NCI-H1436 (cell line): Measurements from ENCODE around the gene SLC9A8.

ENCODE experiments used
- DNase-seq: peaks from one replicate; lab custom pipeline; 2025; lab: John Stamatoyannopoulos, UW

Gene SLC9A8

DNA sequence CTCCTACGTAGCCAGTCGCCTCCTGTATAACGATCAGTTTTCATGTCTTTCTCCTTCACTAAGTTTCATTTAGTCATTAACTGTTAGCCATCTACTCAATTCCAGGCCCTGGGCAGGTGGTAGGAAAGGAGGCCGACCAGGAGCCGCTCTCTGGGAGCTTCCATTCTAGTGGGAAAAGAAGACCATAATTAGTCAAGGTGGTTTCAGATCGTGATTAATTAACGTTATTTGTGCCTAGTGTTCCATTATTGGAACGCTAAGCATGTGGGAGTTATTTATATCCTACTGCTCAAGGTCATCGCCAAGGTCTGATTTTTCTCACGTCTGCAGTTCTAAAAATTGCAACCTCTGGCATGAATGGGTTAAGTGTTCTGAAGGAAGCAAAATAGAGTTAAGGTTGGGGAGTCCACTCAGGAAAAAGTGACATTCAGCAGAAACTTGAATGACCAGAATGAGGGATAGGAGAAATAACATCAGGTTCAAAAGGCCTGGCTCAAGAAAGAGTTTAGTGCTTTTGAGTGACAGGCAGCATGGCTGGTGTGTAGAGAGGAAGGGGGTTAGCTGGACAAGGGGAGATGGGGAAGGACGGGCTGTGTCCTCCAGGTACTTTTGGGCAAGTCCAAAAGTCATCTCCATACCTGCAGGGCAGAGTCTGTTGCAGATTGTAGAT lies 812 bp downstream of the SLC9A8 start:
- no peak for DNase-seq

DNA sequence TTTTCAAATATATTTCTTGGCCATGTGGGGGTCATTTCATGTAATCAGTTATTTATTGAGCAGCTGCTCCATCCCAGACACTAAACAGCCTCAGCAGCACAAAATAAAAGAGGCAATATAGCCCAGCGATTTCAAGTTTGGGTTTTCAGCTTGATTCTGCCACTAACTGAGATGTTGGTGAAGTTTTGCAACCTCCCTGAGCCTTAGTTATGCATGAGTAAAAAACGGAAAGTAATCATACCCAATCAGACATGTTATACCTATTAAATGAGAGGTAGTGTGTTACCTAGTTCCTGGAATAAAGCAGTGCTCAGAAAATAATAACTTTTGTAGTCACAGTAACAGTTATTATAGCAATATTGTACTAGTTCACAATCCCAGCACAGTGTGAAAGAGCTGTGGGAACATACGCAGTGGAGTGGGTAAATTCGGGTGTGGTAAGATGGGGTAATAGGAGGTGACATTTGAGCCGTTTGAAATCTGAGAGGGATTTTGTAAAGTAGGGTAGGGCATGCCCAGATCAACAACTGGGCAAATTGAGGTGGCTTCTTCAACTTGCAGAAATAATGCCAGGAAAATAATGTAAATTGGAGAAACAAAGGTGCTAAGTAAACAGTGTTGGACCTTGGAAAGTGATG lies 1.5 kb downstream of the SLC9A8 start:
- DNase-seq = no peak

DNA sequence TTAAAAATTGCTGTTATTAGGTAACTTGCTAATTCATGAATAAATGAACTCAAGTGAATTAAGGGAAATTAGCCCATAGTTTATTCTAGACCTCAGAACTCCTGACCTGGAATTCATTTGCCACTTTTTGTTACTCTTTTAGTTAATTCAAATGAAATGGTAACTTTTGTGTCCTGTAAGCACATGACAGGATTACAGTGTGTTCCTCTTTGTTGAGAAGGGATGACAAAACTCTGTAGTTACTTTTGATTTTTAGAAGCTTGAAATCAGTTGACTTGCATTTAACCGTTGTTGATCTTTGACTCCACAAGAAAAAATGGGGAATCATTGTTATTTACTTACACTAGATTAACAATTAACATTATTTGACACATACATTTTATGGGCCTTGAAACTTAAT lies 6.2 kb downstream of the SLC9A8 start:
- no peak for DNase-seq

DNA sequence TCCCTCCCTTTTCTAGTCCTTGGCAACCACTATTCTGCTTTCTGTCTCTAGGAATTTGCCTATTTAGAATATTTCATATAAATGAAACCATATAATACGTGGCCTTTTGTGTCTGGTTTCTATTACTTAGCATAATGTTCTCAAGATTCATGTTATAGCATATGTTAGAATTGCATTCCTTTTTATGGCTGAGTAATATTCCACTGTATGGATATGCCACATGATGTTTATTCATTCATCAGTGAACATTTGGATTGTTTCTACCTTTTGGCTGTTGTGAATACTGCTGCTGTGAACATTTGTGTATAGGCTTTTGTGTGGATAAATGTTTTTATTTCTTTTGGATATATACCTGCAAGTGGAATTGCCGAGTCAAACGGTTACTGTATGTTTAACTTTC lies 7.1 kb downstream of the SLC9A8 start:
- DNase-seq = no peak

DNA sequence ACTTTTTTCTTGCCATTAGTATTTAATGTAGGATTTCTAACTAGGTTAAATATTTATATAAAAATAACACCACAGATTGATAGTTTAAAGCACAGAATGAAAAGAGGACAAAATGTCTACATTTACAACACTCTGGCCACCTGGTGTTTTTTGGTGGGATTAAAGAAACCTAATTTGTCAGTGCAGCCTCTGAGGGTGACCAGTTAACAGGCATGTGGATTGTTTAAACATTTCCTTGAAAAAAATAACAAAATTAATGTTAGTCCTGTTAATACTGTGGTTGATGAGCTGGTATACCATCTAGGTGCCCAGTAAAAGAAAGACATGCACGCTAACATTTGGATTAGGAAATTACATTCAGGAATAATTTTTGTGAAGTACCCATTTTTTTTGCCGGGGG lies 8.8 kb downstream of the SLC9A8 start:
- DNase-seq = no peak

DNA sequence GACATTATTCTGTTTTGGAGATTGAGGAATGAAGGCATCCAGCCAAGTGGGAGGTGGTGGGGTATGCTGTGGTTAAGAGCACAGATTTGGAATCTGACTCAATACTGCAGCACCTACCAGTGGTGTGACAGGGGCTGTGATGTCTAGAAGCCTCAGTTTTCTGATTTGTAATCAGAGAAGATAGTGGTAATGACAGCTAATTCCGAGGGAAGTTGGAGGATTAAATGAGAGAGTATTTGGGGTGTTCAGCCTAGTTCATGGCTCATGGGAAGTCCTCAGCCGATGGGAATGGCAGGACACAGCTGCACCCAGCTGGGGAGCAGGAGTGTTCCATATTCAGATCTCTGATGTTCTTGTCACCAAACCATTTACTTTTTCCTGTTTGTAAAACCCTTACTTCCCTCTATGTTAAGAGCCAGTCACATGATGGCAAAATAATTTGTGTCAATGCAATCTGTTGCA lies 9.3 kb downstream of the SLC9A8 start:
- DNase-seq = no peak

DNA sequence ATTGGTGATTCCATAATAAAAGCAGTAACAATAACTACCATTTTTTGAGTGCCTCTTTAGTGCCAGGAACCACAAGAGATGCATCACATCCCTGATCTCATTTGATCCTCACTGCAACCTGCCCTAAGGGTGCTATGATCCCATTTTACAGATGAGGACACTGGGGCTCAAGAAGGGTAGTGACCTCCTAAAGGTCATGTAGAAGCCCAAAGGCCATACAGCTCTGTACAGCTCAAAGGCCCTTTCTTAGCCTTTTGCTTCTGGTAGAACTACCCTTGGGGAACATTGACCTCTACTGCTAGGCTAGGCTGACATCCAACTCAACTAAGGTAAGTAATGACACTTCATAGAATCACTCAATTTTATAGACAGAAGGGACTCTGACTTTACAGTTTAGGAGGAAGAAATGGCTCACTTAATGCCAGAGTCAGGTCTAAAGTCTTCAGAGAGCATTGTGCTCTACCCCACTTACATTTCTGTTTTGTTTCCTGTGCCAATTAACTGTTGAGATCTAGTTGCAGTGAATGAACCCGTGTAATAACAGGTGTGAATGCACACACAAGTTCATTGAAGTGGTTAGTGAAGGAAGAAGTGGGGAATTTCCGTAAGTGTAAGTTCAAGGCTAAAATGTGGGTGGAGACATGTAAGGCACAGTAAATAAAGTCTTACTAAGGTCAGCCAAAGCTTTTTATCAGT lies 10.7 kb downstream of the SLC9A8 start:
- no peak for DNase-seq

DNA sequence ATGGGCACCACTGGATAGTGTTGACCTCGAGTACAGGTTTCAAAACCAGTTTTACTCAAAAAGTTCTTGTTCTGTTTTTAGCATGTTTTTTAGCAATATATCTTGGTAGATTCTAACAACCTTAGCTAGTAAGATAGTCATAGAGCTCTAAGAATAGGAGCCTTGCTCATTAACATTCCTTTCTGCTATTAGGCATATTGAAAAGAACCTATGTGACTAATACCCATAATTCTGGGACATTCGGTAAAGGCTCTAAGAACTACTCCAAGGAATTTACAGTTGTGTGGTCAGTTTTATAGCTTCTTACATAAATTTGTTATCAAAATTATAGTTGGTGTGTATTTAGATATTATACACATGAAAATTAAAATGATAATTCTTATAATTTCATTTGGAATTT lies 11.6 kb downstream of the SLC9A8 start:
- DNase-seq = no peak

DNA sequence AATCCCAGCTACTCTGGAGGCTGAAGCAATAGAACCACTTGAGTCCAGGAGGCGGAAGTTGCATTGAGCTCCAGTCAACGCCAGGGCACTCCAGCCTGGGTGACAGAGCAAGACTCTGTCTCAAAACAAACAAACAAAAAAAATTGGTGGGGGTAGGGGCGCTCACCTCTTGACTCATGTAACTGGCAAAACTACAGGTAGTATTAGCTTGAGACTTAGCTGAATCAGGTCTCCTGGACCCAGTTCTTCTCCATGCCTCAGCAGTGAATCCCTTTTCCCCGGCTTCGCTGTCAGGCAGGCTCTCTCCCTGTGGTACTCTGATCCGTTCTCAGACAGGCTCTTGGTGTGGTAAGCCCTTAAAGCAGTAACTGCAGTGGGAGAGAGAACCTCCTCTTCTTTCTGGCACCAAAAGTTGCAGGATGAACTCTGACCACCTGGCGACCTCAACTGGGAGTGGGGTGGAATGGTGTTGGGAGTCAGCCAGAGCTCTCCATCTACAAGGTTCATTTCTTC lies 12.9 kb downstream of the SLC9A8 start:
- DNase-seq = no peak

DNA sequence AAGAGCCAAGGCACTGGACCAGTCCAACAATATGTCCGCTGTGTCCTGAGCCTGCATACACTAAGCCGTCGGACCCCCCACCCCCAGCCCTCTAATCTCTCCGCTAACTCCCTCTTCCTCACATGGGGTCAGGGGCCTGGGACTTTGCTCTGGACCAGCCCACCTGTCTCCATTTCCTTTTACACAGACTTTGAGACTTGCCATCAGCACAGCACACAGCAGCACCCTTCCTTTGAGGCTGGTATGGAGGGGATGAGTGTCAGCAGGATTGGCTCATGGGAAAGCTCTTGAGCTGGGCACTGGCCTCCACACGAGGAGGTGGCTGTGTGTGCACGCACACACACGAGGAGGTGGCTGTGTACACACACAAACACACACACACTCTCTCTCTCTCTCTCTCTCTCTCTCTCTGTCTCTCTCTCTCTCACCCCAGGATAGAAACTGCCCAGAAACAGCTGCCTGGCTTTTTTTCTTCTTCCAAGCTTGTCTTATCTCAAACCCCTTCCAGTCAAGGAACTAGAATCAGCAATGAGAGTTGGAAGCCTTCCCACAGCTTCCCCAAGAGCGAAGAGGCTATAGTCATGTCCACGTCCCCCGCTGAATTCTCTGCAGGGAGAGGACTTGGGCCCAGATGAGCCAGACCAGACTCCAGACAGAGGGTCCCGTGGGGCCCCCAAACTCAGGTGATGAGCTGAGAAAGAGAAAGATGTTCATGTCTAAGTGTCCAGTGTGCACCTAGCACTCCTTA lies 18.6 kb downstream of the SLC9A8 start:
- no peak for DNase-seq

DNA sequence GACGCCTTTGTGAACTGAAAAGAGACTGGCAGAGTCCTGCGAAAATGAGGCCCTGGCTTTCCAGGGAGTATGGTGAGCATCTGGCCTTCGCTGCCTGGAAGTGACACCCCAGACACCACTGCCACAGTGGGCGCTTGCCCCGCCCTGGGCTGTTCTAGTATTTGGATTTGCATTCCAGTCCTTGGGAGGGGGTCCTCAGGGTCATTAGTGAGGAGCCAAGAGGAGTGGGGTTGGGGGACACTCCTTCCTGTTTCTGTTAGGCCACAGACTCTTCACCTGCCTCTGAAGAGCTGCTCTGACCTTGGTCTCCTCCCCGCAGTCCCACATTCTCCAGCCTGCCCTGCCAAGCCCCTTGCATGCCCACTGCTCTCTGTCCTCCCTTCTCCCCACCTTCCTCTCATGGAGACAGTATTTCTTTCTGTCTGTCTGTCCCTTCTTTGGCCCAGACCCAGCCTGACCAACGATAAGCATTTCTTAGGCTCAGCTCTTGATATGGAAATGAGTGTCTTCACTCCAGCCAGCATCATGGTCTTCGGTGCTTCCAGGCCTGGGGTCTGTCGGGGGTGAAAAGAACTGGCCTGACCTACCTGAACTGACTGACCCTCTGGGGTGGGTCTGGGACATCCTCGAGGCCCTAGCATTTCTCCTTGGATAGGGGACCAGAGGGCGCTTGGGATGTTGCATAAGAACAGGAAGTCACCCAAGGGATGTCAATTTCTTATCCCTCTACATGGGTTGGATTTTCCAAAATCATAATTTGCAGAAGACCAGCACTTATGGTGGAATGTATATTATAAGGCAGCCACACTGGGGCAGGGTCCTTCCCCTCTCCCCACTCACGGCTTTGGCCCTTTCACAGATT lies 19.4 kb downstream of the SLC9A8 start:
- no peak for DNase-seq

DNA sequence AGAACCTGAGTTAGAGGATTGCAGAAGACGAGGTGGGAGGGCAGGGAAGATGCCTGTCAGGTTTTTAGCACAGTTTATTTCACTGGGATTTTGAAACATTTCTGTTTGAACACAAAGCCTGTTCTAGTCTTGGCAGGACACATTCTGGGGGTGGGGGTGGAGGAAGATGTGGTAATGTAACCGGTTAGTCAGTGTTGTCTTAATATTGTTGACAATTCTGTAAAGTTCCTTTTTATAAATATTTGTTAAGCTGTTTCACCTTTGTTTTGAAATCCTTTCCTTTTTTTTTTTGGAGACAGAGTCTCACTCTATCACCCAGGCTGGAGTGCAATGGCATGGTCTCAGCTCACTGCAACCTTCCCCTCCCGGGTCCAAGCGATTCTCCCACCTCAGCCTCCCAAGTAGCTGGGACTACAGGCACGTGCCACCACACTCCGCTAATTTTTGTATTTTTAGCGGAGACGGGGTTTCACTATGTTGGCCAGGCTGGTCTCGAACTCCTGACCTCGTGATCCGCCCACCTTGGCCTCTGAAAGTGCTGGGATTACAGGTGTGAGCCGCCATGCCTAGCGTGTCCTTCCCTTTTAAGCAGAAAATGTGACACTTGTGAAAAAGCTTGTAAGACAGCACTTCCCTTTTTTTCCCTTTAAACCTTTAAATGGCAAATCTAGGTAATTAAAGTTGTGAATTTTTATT lies 20.2 kb downstream of the SLC9A8 start:
- no peak for DNase-seq

DNA sequence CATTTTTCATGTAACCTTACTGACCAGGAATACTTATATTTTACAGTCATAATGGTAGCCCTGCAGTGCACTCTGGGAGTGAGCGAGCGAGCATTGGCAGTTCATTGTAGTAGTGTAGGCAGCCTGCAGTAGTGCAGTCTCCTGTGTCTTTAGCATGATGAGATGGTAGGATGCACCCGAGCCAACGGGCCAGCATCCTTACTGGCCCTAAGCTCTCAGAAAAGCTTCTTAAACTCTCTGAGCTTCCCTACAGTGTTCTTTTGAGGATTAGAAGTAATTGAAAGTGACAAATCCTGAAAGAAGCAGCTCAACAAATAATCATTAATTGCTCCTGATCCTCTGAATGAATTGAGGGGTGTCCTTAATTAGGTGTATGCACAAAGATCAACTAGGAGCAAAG lies 20.9 kb downstream of the SLC9A8 start:
- DNase-seq = no peak

DNA sequence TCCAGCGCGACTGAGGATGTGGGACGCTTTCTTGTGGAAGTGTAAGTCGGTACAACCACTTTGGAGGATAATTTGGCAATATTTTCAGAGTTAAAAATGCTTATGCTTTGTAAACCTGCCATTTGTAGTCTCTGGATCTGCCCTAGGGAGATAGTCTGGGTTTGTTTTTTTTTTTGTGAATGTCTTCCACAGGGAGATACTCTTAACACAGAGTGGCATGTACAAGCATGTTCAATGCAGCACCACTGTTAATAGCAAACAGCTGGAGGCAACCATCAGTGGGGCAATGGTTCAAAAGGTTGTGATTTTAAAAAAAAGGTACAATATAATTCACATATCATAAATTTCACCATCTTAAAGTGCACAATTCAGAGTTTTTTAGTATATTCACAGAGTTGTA lies 22.4 kb downstream of the SLC9A8 start:
- DNase-seq = no peak

DNA sequence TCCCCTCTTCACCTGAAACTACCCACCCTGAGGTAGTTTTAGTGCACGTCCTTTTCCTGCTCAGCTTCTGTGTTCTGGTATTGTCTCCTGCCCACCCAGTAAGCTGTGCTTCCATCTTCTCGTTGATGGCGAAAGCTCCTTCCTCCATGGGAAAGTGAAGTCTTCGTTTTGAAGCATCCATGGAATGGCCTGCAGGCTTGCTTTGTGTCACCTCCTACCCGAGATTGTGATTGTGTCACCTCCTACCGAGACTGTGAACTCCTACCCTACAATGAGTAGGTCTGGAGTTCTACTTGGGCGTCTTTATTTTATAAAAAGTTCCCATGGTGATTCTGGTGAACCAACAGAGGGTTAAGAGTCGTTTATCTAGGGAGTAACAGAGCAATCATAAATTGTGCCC lies 25.9 kb downstream of the SLC9A8 start:
- no peak for DNase-seq

DNA sequence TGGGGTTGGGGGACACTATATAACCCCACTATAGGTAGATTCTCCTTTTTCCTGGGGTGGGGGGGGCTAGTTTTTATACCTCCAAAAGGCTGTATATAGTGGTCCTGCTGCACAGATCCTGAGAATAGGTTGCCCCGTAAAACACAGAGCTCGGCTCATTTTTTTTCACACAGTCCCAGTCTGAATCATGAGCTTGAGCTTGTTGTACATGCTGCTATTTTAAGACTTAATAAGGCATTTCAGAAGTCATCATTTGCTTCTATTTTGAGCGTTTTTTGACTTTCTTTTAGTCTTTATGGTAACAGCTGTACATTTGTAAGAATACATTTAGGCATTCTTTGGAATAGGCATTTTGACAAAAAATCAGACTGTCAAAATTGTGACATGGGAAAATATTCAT lies 30.5 kb downstream of the SLC9A8 start:
- no peak for DNase-seq

DNA sequence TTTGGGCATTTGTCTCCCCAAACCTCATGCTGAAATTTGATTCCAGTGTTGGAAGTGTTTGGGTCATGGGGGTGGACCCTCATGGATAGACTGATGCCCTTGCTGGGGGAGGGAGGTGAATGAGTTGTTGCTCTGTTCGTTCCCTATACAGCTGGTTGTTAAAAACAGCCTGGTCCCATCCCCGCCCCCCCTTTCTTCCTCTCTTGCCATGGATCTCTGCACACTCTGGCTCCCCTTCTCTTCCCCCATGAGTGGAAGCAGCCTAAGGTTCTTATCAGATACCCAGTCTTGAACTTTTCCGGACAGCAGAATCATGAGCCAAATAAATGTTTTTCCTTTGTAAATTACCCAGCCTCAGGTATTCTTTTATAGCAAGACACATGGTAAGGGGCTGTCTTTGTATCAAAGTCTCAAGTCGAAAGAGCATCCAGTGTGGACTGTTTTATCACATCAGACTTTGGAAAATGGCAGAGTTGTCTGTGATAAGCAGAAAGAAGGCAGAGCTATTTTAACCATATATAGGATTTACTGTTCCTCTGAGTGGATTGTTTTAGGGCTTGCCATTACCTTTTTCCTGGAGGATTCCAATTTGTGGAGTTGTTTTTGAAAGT lies 31.2 kb downstream of the SLC9A8 start:
- DNase-seq = no peak

DNA sequence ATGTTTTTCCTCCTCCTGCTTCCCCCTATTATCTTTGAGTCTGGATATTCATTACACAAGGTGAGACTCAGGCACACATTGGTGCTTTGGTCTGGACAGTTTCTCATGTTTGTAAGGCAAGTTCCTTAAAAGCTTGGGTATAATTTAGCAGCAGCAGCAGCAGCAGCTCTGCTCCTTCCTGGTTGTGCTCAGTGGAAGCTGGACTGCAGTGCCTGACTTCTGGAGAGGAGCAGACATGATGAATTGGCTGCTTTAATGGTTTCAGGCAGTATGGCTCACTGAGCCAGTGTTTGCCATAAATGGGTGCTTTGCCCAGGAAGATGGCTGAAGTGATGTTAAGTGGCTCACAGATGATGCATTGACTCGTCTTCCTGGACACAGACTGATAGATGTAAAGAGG lies 32.4 kb downstream of the SLC9A8 start:
- DNase-seq = no peak

DNA sequence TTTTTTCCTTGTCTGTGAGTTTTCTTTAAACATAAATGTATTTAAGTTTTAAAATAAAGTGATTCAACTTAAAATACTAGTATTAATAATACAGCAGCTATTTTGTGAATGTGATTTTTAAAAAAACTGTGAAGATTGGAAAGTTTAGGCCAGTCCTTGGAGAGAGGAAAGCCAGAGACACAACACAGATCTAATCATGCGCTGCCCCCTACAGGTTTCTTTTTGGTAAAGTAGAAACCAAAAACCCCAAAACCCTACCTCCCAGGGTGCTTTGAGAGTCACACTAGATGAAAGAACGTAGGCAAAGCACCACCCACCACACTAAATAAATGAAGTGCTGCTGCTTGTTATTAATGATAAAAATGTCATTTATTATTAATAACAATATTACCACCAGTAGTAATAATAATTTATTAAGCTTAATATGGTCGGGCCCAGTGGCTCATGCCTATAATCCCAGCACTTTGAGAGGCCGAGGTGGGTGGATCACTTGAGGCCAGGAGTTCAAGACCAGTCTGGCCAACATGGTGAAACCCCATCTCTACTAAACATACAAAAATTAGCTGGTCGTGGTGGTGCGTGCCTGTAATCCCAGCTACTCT lies 33.7 kb downstream of the SLC9A8 start:
- DNase-seq = peak; percentile 52
